Smooth muscle cell of the coronary artery (primary cell): ENCODE measurements around the gene SLC44A1. TPM values are rescaled to one million over a fixed set of nuclear protein-coding genes. Genes with fewer than 3 reads are reported as not detected.

Experiments used
- total RNA-seq: library from RNA; depleted of rRNA; stranded (reverse); fragments of >200 nt; gene quantifications from 2 replicates; pipeline ENCODE4 v1.2.3, GENCODE V29; 2014; ENCODE audit warnings: low replicate concordance

Gene SLC44A1
- 40.9 and 76.6 TPM in 2 replicates for total RNA-seq

DNA sequence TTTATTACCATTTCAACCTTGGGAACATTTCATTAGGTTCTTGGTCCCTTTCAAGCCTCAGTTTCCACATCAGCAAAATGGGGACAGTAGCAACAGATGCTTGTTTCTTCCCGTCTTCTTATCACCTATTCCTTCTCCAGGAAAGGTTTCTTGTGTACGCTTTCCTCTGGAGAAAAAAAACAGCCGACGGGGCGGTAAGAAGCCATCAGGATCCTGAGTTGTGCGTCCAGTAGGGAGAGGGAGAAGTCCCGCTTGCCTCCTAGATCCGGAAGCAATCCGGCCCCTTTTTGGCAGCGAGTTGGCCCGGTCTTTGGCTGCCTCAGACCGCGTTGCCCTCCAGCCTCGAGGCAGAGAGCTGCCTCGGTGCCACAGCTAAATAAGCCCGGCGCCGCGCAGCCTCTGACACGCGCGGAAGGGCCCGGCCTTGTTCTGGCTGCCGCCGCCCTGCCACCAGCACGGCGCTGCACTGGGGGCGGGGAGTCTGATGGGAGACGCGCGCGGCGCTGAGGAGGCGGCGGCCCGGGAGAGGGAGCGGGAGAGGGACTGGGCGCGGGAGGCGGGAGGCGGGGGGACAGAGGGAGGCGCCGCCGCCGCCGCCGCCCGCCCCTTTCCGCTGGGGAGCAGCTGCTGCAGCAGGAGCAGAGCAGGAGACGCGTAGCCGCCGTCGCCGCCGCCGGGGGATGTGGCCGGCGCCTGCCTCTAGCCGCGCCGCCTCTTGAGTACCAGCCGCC lies at the start of gene SLC44A1:
TSS of gene SLC44A1 (plus strand) at position 649 of the 731 bp plus-strand sequence. CDS start 218 bp downstream, outside the sequence.

DNA sequence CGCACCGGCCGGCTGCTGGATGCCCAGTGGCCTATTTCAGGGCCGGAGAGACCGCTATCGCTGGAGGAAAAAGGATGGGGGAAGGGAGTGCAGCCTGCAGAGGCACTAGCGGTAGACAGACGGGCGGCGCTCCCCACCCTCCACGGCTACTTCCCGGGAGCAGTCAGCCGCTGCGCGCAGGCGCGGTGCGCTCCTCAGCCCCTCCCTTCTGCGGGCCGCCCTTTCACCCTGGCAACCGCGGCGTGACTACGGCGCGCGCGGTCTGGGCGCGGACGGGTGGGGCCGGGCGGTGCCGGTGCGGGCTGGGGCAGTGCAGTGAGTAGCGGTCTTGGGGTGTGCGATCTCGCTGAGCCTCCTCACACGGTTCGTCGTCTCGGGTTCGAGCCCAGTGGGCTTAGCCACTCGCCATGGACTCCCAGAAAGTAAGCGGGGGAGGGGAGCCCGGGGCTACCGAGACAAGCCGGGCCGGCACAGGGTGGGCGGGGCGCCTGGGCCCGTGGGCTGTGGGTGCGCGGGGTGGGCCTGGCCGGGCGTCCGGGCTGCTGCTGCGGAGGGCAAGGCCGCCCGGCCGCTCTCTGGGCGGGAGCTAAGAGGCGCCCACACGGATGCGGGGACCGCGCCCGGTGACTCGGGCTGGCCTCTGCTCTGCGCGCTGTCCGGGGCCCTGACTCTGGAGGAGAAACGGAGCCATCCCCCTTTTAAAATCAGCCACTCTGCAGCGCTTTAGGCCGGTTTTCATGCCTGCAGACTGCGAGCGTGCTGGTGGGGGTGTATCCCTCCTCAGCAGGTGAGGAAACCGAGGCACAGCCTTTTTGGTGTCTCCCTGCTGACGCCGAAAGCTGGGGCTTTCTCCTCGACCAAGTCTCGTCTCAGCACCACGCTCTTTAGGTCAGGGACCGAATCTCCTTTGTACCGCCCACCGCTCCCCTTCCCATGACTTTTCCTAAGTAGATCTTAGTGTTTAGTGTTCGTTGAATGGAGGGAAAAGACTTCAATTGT lies 203.7 kb downstream of the SLC44A1 start, which contains the start of gene FSD1L:
TSS of gene FSD1L (plus strand) at position 221 of the 999 bp plus-strand sequence. CDS start at position 408, 187 bp downstream.

Other genes starting within 250 kb of the SLC44A1 start
- gene FSD1L, start 203.4 kb downstream of the SLC44A1 start, total RNA-seq: 1.8 and 4.1 TPM in 2 replicates